Hepatocyte (in vitro differentiated cells): Measurements from ENCODE around the gene MTA1. TPM values are rescaled to one million over a fixed set of nuclear protein-coding genes. Genes with fewer than 3 reads are reported as not detected.

ENCODE experiments used
- DNase-seq: peaks from one replicate; pipeline ENCODE4 v3.0.0-alpha.2; 2016; ENCODE audit warnings: low spot score
- H2AFZ ChIP-seq: fragments of 200-600 bp; sonication (generic); 2 replicates; pipeline ENCODE4 v1.6.0; 2016; ENCODE audit warnings: antibody characterized with exemption, mild to moderate bottlenecking
- H3K27ac ChIP-seq: fragments of 200-600 bp; sonication (generic); 2 replicates; pipeline ENCODE4 v1.5.1; 2016; ENCODE audit warnings: mild to moderate bottlenecking
- H3K27me3 ChIP-seq: fragments of 200-600 bp; sonication (generic); 2 replicates; pipeline ENCODE4 v1.6.1; 2016
- H3K36me3 ChIP-seq: fragments of 200-600 bp; sonication (generic); replicated peaks from 2 replicates; pipeline ENCODE4 v1.5.1; 2016; ENCODE audit warnings: low read depth; ENCODE audit not compliant: insufficient read depth
- H3K4me1 ChIP-seq: fragments of 200-600 bp; sonication (generic); 2 replicates; pipeline ENCODE4 v1.5.1; 2016; ENCODE audit warnings: mild to moderate bottlenecking, moderate library complexity; ENCODE audit not compliant: insufficient read depth
- H3K4me2 ChIP-seq: fragments of 200-600 bp; sonication (generic); 2 replicates; pipeline ENCODE4 v1.6.0; 2016
- H3K4me3 ChIP-seq: fragments of 200-600 bp; sonication (generic); 2 replicates; pipeline ENCODE4 v1.5.1; 2016; ENCODE audit warnings: mild to moderate bottlenecking
- H3K79me2 ChIP-seq: fragments of 200-600 bp; sonication (generic); 2 replicates; pipeline ENCODE4 v1.6.0; 2017; ENCODE audit warnings: mild to moderate bottlenecking
- H3K9me2 ChIP-seq: fragments of 200-600 bp; sonication (generic); replicated peaks from 2 replicates; pipeline ENCODE4 v1.6.0; 2017; ENCODE audit warnings: mild to moderate bottlenecking; ENCODE audit not compliant: insufficient read depth
- H3K9me3 ChIP-seq: fragments of 200-600 bp; sonication (generic); 2 replicates; pipeline ENCODE4 v1.5.1; 2016; ENCODE audit warnings: low read depth, mild to moderate bottlenecking
- H4K20me1 ChIP-seq: fragments of 200-600 bp; sonication (generic); 2 replicates; pipeline ENCODE4 v1.6.0; 2016; ENCODE audit warnings: mild to moderate bottlenecking; ENCODE audit not compliant: insufficient read depth, poor library complexity, severe bottlenecking
- EZH2 ChIP-seq: fragments of 200-600 bp; sonication (generic); IDR thresholded peaks from 2 replicates; pipeline ENCODE4 v1.6.1; 2016; ENCODE audit warnings: antibody characterized with exemption, mild to moderate bottlenecking, borderline replicate concordance
- EZH2phosphoT487 ChIP-seq: fragments of 200-600 bp; sonication (generic); IDR thresholded peaks from one replicate; pipeline ENCODE4 v1.6.1; 2018; ENCODE audit warnings: antibody characterized with exemption, mild to moderate bottlenecking, low read depth, moderate library complexity; ENCODE audit not compliant: unreplicated experiment, severe bottlenecking
- WGBS: methylation state at CpG from one replicate; pipeline ENCODE4 v1.1.6; 2016; ENCODE audit warnings: low lambda C conversion rate; ENCODE audit errors: missing lambda C conversion rate; 5-methylcytosine and 5-hydroxymethylcytosine counted together
- polyA plus RNA-seq: library from polyadenylated mRNA; unstranded; fragments of >200 nt; fragmentation: Nextera tagmentation; extraction: Ambion mirVana; gene quantifications from 2 replicates; pipeline ENCODE4 v1.2.1, GENCODE V29; 2016
- total RNA-seq: library from RNA; depleted of rRNA; stranded (reverse); fragments of >200 nt; gene quantifications from 2 replicates; pipeline ENCODE4 v1.2.3, GENCODE V29; 2014
- TF ChIP-seq, protein P1 (sequence below): fragments of 200-600 bp; sonication (generic); IDR thresholded peaks from 2 replicates; pipeline ENCODE4 v1.5.1; 2016; ENCODE audit warnings: antibody characterized with exemption, mild to moderate bottlenecking; ENCODE audit not compliant: poor library complexity

The MTA1 gene
- total and polyA plus RNA-seq, 2 experiments from 2014 or later: 48.1 to 52.7 TPM

DNA sequence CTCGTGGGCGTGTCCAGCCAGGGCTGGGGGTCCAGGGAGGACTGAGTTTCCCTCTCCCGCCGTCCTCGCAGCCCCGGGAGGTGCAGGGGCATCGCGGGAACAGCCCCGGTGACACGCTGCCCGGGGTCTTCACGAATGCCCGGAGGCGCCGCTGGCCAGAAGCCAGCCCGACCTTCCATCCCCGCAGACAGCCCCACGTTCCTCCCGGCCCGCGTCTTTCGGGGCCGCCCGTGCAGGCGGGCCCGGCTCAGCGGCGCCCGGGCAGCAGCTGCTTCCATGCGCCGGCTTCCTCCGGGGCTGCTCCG lies 70.6 kb downstream of the MTA1 start:
- Histone ChIP-seq H3K9me3 (no peaks in the 10 kb centered on the region), H2AFZ (peak overlapping the region; percentile 69), H3K9me2 (no peaks in the 10 kb centered on the region), H3K4me2 (peak overlapping the region; percentile 100), H4K20me1 (no peaks in the 10 kb centered on the region), H3K36me3 (no peaks in the 10 kb centered on the region), H3K79me2 (no peaks in the 10 kb centered on the region), H3K27me3 (peaks cover 18% of the 10 kb centered on the region), H3K4me3 (peak overlapping the region; percentile 37), H3K4me1 (peaks cover 10% of the 10 kb centered on the region), H3K27ac (peak overlapping the region; percentile 84)
- WGBS: 2% methylated on average over 10 of the region's 33 CpGs
- DNase-seq: no peak
- no peak for TF ChIP-seq EZH2phosphoT487
- no peak for TF ChIP-seq EZH2
- TF ChIP-seq, protein P1, sequence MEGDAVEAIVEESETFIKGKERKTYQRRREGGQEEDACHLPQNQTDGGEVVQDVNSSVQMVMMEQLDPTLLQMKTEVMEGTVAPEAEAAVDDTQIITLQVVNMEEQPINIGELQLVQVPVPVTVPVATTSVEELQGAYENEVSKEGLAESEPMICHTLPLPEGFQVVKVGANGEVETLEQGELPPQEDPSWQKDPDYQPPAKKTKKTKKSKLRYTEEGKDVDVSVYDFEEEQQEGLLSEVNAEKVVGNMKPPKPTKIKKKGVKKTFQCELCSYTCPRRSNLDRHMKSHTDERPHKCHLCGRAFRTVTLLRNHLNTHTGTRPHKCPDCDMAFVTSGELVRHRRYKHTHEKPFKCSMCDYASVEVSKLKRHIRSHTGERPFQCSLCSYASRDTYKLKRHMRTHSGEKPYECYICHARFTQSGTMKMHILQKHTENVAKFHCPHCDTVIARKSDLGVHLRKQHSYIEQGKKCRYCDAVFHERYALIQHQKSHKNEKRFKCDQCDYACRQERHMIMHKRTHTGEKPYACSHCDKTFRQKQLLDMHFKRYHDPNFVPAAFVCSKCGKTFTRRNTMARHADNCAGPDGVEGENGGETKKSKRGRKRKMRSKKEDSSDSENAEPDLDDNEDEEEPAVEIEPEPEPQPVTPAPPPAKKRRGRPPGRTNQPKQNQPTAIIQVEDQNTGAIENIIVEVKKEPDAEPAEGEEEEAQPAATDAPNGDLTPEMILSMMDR: no peak

DNA sequence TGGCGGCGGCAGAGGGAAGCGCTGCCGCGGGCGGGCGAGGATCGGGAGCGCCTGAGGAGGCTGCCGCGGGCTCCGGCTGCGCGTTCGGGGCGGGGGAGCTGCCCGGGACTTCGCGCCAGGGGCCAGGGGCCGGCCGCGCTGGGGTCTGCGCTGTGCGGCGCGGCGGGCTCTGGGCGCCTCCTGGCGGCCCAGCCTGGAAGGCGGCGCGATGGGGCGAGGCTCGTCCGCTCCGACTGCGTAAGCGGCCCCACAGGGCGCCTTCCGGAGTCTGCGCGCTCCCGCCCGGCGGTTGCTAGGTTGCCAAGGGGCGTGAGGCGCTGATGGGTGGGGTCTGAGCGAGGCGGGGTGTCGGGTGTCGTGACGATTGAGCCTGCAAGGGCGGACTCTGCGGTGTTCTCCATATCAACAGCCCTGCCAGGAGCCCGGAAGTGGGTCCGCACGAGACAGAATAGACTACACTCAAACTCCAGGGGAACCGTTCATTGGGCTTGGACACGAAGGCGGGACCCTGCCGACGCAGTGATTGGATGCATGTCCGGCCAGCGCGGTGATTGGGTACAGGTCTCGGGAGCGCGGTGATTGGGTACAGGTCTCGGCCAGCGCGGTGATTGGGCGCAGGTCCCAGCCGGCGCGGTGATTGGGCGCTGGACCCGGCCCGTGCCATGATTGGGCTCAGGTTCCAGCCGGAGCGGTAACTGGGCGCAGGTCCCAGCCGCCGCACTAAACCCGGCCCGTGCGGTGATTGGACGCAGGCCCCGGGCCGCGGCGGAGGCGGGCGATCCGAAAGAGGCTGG lies 71.1 kb downstream of the MTA1 start, which contains the start of gene TEDC1:
TEDC1 (plus strand) TSS at position 675 of the 794 bp plus-strand sequence. CDS start 130 bp downstream, outside the sequence.
- peak; percentile 98 for DNase-seq
- Histone ChIP-seq H4K20me1 (no peaks in the 10 kb centered on the region), H3K4me2 (peak within 1 kb of the TSS; percentile 100), H3K27ac (peak within 1 kb of the TSS; percentile 84), H3K4me3 (peak within 1 kb of the TSS; percentile 37), H3K9me3 (no peaks in the 10 kb centered on the region), H2AFZ (peak within 1 kb of the TSS; percentile 69), H3K4me1 (peaks cover 10% of the 10 kb centered on the region), H3K79me2 (no peaks in the 10 kb centered on the region), H3K27me3 (peaks cover 12% of the 10 kb centered on the region), H3K36me3 (no peaks in the 10 kb centered on the region), H3K9me2 (no peaks in the 10 kb centered on the region)
- 20% methylated on average over 69 of the region's 94 CpGs for WGBS
- no peak for TF ChIP-seq EZH2phosphoT487
- TF ChIP-seq, protein P1: peak; percentile 66

- TF ChIP-seq EZH2 (no peak), EZH2phosphoT487 (no peak)
- TF ChIP-seq, protein P1: no peak
- Histone ChIP-seq H3K4me2 (peak overlapping the region; percentile 79), H4K20me1 (no peaks in the 10 kb centered on the region), H2AFZ (no peak overlapping the region), H3K79me2 (no peaks in the 10 kb centered on the region), H3K36me3 (no peaks in the 10 kb centered on the region), H3K9me2 (no peaks in the 10 kb centered on the region), H3K27ac (no peak overlapping the region), H3K4me3 (no peak overlapping the region), H3K9me3 (no peaks in the 10 kb centered on the region), H3K27me3 (peaks cover 5% of the 10 kb centered on the region), H3K4me1 (peaks cover 10% of the 10 kb centered on the region)
- DNase-seq: peak; percentile 65
- WGBS: 51% methylated on average over 12 of the region's 53 CpGs
These were observed 71.8 kb downstream of the MTA1 start for GRCh38 chr14:105491366-105491973.
